ENCODE results near the gene CBFB.

Gene CBFB

GRCh38 chr16:66996324-66996982 lies 32.5 kb upstream of the CBFB start:
- H3K4me3 ChIP-seq (ENCODE audit: low read depth, low read length): no peak overlapping the region
- DNase-seq (ENCODE audit: low read depth): peak; percentile 54
- no peak for TF ChIP-seq CTCF (IDR thresholded peaks at IDR 0.05; ENCODE audit: low read depth, low read length, missing control alignments)
- in situ Hi-C loops (cut with HindIII; ENCODE audit: low sequenced_read_pairs): no loop called here

GRCh38 chr16:66996983-66997358 lies 32.0 kb upstream of the CBFB start:
- in situ Hi-C loops (cut with HindIII; ENCODE audit: low sequenced_read_pairs): no loop called here

GRCh38 chr16:67000384-67001351 lies 28.3 kb upstream of the CBFB start:
- H3K4me3 ChIP-seq (ENCODE audit: low read depth, low read length): peak overlapping the region; percentile 47
- DNase-seq (ENCODE audit: low read depth): no peak
- TF ChIP-seq CTCF (IDR thresholded peaks at IDR 0.05; ENCODE audit: low read depth, low read length, missing control alignments): no peak
- in situ Hi-C loops (cut with HindIII; ENCODE audit: low sequenced_read_pairs): no loop called here

More at GRCh38 chr16:66996983-66997358, 32.0 kb upstream of the CBFB start:
- H3K4me3 ChIP-seq (ENCODE audit: low read depth, low read length): no peak overlapping the region
- TF ChIP-seq CTCF (IDR thresholded peaks at IDR 0.05; ENCODE audit: low read depth, low read length, missing control alignments): no peak
- no peak for DNase-seq (ENCODE audit: low read depth)

GRCh38 chr16:67001726-67002125 lies 27.2 kb upstream of the CBFB start:
- no peak for TF ChIP-seq CTCF (IDR thresholded peaks at IDR 0.05; ENCODE audit: low read depth, low read length, missing control alignments)
- no peak for DNase-seq (ENCODE audit: low read depth)
- in situ Hi-C loops (cut with HindIII; ENCODE audit: low sequenced_read_pairs): no loop called here
- no peak overlapping the region for H3K4me3 ChIP-seq (ENCODE audit: low read depth, low read length)

- no peak overlapping the region for H3K4me3 ChIP-seq (ENCODE audit: low read depth, low read length)
- no peak for DNase-seq (ENCODE audit: low read depth)
- in situ Hi-C loops (cut with HindIII; ENCODE audit: low sequenced_read_pairs): no loop called here
- no peak for TF ChIP-seq CTCF (IDR thresholded peaks at IDR 0.05; ENCODE audit: low read depth, low read length, missing control alignments)
These were observed 21.9 kb upstream of the CBFB start for GRCh38 chr16:67006930-67007658.

GRCh38 chr16:67009158-67009557 lies 19.8 kb upstream of the CBFB start:
- TF ChIP-seq CTCF (IDR thresholded peaks at IDR 0.05; ENCODE audit: low read depth, low read length, missing control alignments): no peak
- H3K4me3 ChIP-seq (ENCODE audit: low read depth, low read length): no peak overlapping the region
- in situ Hi-C loops (cut with HindIII; ENCODE audit: low sequenced_read_pairs): no loop called here
- DNase-seq (ENCODE audit: low read depth): no peak
